ENCODE results near the gene ARFGEF3.

Gene ARFGEF3

DNA sequence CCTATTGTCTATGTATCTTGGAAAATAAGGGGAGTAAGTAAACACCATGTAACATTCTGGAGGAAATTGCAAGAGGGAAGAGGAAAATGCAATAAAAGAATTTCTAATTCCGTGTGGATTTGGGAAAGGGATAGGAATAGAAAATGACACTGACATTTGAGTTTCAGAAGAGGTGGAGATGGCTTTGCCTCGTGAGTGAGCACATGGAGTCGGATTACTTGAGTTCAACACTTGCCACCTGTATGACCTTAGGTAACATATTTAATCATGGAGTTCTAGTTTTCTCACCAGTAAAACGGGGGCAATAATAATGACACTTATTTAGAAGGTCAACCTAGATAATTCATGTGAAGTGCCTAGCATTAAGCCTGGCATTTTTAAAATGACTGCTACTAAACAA, 67.3 kb downstream of the ARFGEF3 start:
- H3K4me3 ChIP-seq (replicated peaks in 1 of 2; ENCODE audit: low read depth in 2 of 2, low read length in 2 of 2): no peak overlapping the region
- DNase-seq (ENCODE audit: low read depth in 2 of 2): no peak
- TF ChIP-seq CTCF (IDR thresholded peaks at IDR 0.05; ENCODE audit: low read depth, low read length): no peak

DNA sequence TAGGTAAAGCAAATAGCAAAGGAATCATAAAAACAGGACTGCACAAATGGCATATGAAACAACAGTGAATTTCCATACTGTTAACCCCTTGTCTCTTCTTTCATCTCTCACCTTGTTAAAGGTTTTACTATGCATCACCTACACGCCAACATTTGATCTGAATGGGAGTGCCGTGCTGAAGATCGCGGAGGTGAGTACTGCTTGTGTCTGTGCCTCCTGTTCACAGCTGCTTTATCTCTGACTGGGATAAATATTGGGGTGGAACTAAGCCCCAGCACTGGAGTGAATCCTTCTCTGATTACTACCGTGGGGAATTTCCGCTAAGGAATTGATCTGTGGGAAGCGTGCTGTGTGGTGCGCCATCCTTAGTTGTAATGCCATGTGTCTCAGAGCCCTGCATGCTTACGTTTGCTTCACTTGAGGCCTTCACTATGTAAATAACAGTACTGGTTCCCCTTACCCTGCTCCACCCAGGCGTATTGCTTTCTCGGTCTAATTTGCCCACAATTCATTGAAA, 68.0 kb downstream of the ARFGEF3 start:
- no peak for TF ChIP-seq CTCF (IDR thresholded peaks at IDR 0.05; ENCODE audit: low read depth, low read length)
- DNase-seq (ENCODE audit: low read depth in 2 of 2): no peak
- H3K4me3 ChIP-seq (replicated peaks in 1 of 2; ENCODE audit: low read depth in 2 of 2, low read length in 2 of 2): no peak overlapping the region

DNA sequence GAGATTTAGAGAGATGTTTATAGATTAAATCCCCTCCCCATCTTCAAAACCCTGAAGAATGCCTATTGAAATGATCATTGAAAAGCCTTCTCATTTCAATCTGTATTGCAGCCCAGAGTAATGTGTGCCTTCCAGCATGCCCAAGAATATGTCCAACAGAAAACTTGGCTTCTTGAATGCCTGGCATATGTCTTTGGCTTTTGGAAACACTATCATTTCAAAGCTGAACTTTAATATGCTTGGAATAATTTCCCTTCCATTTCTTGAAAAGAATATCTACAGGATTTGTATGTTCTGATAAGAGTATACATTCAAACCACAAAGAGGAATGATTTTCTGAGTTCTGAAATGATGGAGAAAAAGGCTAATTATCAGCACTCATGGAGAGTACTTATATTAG, 68.5 kb downstream of the ARFGEF3 start:
- no peak for DNase-seq (ENCODE audit: low read depth in 2 of 2)
- H3K4me3 ChIP-seq (replicated peaks in 1 of 2; ENCODE audit: low read depth in 2 of 2, low read length in 2 of 2): no peak overlapping the region
- TF ChIP-seq CTCF (IDR thresholded peaks at IDR 0.05; ENCODE audit: low read depth, low read length): no peak

DNA sequence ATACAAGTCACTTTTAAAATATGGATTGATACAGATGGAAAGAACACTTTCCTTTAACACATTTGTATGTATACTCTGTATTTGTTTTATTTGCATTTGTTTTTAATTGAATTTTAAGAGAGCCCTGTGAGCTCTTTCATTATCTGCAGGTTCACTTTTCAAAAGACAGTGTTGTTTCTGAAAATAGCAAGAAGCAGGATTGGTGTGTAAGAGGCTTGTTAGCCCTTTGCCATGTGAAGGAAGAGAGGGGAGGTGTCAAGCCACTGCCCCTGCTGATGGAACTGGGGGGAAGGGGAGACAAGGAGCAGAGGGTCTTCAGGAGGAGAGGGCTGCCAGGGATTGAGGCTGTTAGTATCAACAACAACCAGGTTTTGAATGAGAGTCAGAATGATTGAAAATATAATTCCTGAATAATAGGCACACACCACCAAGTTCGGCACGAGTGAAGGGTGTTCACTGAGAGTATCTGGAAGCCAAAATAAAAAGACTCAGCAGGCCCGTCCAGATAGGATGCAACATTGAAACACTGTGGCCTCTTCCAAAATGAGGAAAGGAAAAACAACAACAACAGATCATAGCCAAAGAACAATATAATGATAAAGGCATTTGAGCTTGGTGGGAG, 69.1 kb downstream of the ARFGEF3 start:
- no peak for DNase-seq (ENCODE audit: low read depth in 2 of 2)
- no peak for TF ChIP-seq CTCF (IDR thresholded peaks at IDR 0.05; ENCODE audit: low read depth, low read length)

DNA sequence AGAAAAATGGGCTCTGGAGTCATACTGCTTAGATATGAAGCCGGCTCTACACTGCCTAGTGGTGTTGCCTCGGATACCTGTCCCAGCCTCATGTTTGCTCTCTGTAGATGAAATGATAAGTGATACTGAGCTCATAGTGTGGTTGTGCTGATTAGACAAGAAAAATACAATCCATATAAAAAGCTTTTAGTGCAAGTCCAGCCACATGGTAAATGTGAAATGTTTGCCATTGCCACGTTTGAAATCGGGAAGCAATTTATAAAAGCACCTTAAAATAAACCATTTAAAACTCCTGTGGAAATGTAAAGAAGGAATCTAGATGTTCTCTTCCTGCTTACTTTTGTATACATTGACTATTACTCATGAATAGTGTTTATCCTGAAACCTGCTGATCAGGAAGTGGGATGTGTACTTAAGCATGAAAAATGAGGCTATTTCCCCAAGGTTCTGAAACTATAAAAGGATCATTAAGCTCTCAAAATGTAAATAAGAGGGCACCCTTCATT, 69.7 kb downstream of the ARFGEF3 start:
- DNase-seq (ENCODE audit: low read depth in 2 of 2): no peak
- H3K4me3 ChIP-seq (replicated peaks in 1 of 2; ENCODE audit: low read depth in 2 of 2, low read length in 2 of 2): no peak overlapping the region
- TF ChIP-seq CTCF (IDR thresholded peaks at IDR 0.05; ENCODE audit: low read depth, low read length): no peak

More for the DNA sequence above, 69.1 kb downstream of the ARFGEF3 start:
- H3K4me3 ChIP-seq (replicated peaks in 1 of 2; ENCODE audit: low read depth in 2 of 2, low read length in 2 of 2): no peak overlapping the region

GRCh38 chr6:138234363-138234762, 72.6 kb downstream of the ARFGEF3 start:
- no peak for DNase-seq (ENCODE audit: low read depth in 2 of 2)
- no peak for TF ChIP-seq CTCF (IDR thresholded peaks at IDR 0.05; ENCODE audit: low read depth, low read length)
- no peak overlapping the region for H3K4me3 ChIP-seq (replicated peaks in 1 of 2; ENCODE audit: low read depth in 2 of 2, low read length in 2 of 2)

- no peak overlapping the region for H3K4me3 ChIP-seq (replicated peaks in 1 of 2; ENCODE audit: low read depth in 2 of 2, low read length in 2 of 2)
- no peak for TF ChIP-seq CTCF (IDR thresholded peaks at IDR 0.05; ENCODE audit: low read depth, low read length)
- no peak for DNase-seq (ENCODE audit: low read depth in 2 of 2)
These were observed 73.5 kb downstream of the ARFGEF3 start for GRCh38 chr6:138235205-138235604.

All from cardiac fibroblast (primary cell).